KOPT-K1 (cell line): ENCODE results near the gene RCAN2.

Experiments
- H3K27ac ChIP-seq: fragments of 200-600 bp; sonication (generic); 2 replicates; pipeline ENCODE4 v1.5.1; 2016; ENCODE audit warnings: antibody characterized with exemption, mild to moderate bottlenecking, low read depth, low read length; ENCODE audit not compliant: poor library complexity, severe bottlenecking
- H3K36me3 ChIP-seq: fragments of 200-600 bp; sonication (generic); 2 replicates; pipeline ENCODE4 v1.5.1; 2017; ENCODE audit warnings: antibody characterized with exemption, mild to moderate bottlenecking, low read length, moderate library complexity; ENCODE audit not compliant: insufficient read depth
- H3K9me3 ChIP-seq: fragments of 200-600 bp; sonication (generic); 2 replicates; pipeline ENCODE4 v1.5.1; 2017; ENCODE audit warnings: antibody characterized with exemption, low read length, mild to moderate bottlenecking; ENCODE audit not compliant: insufficient read depth, poor library complexity, severe bottlenecking

RCAN2 gene

GRCh38 chr6:46293641-46294316 is 197.5 kb downstream of the RCAN2 start:
- no peaks in the 10 kb centered on the region for H3K9me3 ChIP-seq
- no peak overlapping the region for H3K27ac ChIP-seq
- H3K36me3 ChIP-seq: no peaks in the 10 kb centered on the region

- H3K27ac ChIP-seq: no peak overlapping the region
- no peaks in the 10 kb centered on the region for H3K36me3 ChIP-seq
- H3K9me3 ChIP-seq: no peaks in the 10 kb centered on the region
These were observed 199.4 kb downstream of the RCAN2 start for GRCh38 chr6:46291880-46292279.

GRCh38 chr6:46291275-46291633 is 200.0 kb downstream of the RCAN2 start:
- Histone ChIP-seq H3K9me3 (no peaks in the 10 kb centered on the region), H3K27ac (no peak overlapping the region), H3K36me3 (no peaks in the 10 kb centered on the region)

GRCh38 chr6:46290421-46291274 is 200.6 kb downstream of the RCAN2 start:
- H3K36me3 ChIP-seq: no peaks in the 10 kb centered on the region
- H3K27ac ChIP-seq: no peak overlapping the region
- no peaks in the 10 kb centered on the region for H3K9me3 ChIP-seq

DNA sequence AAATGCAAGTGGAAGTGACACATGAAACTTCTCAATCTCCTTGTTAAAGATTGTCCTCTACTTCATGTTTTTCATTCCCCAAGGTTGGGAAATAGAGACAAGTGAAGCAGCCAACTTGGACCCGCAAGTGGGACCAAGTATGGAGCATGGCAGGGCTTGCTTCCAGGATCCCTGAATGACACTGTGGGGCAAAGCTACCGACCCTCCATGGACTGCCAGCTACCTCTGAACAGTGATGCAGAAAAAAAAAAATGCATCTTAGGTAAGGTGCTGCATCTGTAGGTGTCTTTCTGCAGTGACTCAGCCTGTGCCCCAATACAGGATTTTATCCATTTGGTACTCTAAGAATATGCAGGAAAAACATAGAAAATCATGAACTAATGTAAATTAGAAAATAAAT is 201.4 kb downstream of the RCAN2 start:
- no peaks in the 10 kb centered on the region for H3K9me3 ChIP-seq
- H3K27ac ChIP-seq: no peak overlapping the region
- H3K36me3 ChIP-seq: no peaks in the 10 kb centered on the region

- H3K36me3 ChIP-seq: no peaks in the 10 kb centered on the region
- no peak overlapping the region for H3K27ac ChIP-seq
These were observed 202.4 kb downstream of the RCAN2 start for GRCh38 chr6:46288835-46289234.

DNA sequence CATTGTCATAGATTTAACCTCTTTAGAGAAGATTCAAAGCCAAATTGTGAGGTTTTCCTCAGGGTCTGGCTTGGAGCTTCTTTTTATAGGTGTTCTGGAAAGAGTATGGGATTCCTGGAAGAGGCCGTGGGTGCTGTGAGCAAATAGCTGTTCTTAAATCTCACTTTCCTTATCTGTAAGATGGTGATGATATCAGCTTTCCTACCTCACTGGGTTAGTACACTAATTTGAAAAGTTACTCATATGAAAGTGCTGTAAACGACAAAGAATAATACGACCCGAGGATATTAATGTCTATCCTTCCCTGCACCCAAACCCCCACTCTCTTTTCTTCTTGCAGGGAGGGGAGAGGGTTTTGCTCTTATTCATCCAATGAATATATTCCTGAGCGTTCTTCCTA is 203.6 kb downstream of the RCAN2 start:
- no peak overlapping the region for H3K27ac ChIP-seq
- H3K9me3 ChIP-seq: no peaks in the 10 kb centered on the region
- H3K36me3 ChIP-seq: no peaks in the 10 kb centered on the region

More at GRCh38 chr6:46288835-46289234, 202.4 kb downstream of the RCAN2 start:
- H3K9me3 ChIP-seq: no peaks in the 10 kb centered on the region

DNA sequence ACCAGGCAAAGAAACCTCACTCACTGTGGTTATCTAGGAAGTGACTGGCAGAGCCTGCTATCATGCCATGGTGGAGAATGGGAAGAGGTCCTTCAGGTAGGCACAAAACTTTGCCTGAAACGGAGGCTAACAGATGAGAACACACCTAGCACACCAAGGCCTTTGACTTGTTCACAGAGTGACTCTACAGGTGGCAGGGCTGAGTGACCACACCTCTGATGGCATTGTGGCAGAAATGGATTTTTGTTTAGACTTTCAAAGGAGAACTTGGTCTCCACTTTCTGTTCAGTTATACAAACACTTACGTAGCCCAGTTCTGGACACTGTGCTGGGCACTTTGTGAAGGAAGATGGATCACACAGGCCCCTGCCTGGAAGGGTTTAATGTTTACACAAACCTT is 204.2 kb downstream of the RCAN2 start:
- H3K27ac ChIP-seq: no peak overlapping the region
- H3K36me3 ChIP-seq: no peaks in the 10 kb centered on the region
- H3K9me3 ChIP-seq: no peaks in the 10 kb centered on the region

DNA sequence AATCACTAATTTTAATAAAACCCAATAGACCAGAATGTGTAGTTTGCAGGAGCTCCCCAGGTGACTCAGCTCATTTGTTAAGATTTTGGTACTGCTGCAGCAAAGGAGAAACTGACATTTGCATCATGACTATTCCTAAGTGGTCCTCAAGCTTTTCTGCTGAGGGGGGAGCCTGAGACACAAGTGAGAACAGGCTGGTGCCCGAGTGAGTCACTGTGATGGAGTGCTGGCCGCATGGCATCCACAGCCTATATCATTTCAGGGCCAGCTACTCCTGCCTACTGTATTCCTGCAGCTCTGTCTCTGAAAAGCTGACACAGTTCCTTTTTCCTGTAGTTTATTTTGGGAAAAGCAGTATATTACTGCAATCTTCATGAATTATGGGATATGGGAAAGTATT is 206.8 kb downstream of the RCAN2 start:
- Histone ChIP-seq H3K36me3 (no peaks in the 10 kb centered on the region), H3K27ac (no peak overlapping the region)

DNA sequence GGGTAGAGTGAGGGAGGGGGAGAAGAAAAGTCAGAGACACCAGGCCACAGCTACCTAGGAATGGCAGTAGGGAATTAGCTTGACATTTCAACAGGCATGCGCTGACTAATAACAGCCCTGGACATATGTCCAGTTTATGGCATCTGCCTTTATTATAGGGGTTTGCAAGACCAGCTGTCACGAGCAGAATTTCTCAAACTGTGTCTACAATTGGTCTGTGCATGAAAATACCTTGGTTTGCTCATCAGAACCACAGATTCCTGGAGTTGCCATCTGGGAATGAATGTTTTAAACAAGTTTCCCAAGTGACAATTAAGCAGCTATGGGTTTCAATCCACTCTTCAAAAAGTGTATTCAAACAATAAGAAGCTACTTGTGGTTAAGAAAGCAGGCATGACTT is 210.1 kb downstream of the RCAN2 start:
- no peaks in the 10 kb centered on the region for H3K9me3 ChIP-seq
- H3K27ac ChIP-seq: no peak overlapping the region
- H3K36me3 ChIP-seq: no peaks in the 10 kb centered on the region

More for the DNA sequence above, 206.8 kb downstream of the RCAN2 start:
- H3K9me3 ChIP-seq: no peaks in the 10 kb centered on the region

DNA sequence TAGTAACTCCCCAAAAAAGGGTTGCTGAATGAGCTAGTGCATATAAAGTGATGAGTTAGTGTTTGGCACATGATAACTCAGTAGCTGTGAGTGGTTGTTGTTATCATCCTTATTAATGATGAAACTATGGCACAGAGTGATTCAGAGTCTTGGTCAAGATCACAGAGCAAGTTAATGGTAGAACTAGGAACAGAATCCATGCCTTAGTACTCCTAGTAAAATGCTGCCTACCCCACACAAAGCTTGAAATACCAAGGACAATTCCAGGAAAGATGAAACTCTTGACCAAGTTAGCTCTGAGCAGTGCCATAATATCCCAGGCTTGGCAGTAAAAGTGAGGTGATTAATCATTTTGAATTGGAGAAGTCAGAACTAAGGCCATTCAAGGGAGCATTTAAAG is 211.4 kb downstream of the RCAN2 start:
- Histone ChIP-seq H3K27ac (no peak overlapping the region), H3K9me3 (no peaks in the 10 kb centered on the region), H3K36me3 (no peaks in the 10 kb centered on the region)

GRCh38 chr6:46276576-46277142 is 214.6 kb downstream of the RCAN2 start:
- Histone ChIP-seq H3K27ac (no peak overlapping the region), H3K9me3 (no peaks in the 10 kb centered on the region), H3K36me3 (no peaks in the 10 kb centered on the region)

DNA sequence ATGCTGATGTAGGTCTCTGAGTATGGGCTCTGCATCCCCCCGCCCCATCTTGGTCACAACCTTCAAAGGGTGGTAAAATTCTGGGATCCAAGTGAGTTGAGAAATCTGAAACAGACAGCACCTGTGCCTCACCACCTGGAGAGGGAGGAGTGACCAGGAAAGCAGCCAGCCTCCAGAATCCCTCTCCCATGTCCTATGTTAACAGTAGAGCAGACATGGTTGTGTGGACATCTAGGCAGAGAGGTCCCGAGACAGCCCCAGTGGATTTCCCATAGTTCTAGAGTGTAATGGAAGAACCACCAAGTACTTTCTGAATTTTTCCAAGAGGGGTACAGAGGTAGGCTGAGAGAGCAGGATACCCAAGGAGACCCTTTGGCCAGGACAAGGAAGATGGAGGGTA is 216.7 kb downstream of the RCAN2 start:
- no peaks in the 10 kb centered on the region for H3K36me3 ChIP-seq
- no peaks in the 10 kb centered on the region for H3K9me3 ChIP-seq
- no peak overlapping the region for H3K27ac ChIP-seq

- Histone ChIP-seq H3K9me3 (no peaks in the 10 kb centered on the region), H3K27ac (no peak overlapping the region), H3K36me3 (no peaks in the 10 kb centered on the region)
These were observed 217.3 kb downstream of the RCAN2 start for GRCh38 chr6:46273911-46274310.

DNA sequence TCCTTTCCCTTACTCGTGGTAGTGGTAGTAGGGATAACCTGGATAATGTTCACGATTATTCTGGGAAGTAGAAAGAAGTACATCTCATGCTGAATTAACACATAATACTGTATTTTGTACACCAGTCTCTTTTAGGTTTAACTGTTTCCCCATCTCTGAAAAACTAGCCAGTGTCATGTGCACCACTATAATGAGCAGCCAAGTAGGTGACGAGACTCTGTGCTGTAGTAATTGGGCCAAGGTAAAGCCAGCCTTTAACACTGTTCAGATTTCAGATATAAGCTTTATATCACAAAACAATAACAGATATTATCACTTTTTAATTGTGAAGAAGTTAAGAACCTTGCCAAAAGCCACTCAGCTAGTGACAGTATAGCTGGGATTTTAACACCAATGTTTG is 219.5 kb downstream of the RCAN2 start:
- no peaks in the 10 kb centered on the region for H3K9me3 ChIP-seq
- no peaks in the 10 kb centered on the region for H3K36me3 ChIP-seq
- no peak overlapping the region for H3K27ac ChIP-seq
